D341Med (cell line): ENCODE data around the gene OXER1.

ENCODE experiments used
- DNase-seq: peaks from one replicate; pipeline ENCODE4 v3.0.0; 2012; ENCODE audit warnings: low spot score

OXER1 gene

DNA sequence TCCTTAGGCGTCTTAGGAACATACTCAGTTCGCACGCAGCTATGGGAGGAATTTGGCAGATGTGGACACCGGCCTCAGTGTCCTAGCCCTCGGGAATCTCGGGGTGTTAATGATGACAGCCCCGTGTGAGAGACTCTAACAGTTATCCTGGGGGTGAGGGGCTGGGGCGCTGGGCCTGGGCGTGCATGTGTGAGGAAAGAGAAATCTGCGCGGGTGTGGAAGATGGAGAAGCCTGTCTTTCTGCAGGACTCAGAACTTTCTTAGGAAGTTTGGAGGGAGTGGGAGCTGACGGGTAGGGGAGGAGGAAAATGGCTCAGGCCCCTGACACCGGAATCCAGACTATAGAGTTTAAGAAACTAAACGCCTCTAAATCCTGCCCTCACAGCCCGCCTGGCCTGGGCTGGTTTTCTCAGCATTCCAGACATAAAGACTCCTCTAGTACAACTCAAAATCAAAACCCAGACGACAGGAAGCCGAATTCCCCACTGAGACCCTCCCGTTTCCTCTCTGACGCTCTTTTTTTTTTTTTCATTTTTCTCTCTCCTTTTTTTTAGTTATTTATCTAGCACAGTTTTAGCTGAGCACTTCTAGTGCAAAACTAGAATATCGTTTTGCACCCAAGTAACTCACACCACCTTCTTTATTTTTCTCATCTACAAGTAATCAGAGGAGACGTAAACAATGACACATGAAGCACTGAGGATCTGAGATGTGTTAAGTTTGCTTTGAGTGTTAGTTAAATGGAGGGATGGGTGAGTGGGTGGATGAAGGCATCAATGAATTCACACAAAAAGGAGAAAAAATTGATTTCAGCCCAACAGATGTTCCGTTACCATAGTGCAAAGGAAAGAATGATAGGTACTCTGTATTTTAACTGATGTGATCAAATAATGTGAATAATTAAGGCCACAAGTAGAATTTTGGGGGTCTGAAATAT lies 29.7 kb upstream of the OXER1 start:
- DNase-seq = no peak

DNA sequence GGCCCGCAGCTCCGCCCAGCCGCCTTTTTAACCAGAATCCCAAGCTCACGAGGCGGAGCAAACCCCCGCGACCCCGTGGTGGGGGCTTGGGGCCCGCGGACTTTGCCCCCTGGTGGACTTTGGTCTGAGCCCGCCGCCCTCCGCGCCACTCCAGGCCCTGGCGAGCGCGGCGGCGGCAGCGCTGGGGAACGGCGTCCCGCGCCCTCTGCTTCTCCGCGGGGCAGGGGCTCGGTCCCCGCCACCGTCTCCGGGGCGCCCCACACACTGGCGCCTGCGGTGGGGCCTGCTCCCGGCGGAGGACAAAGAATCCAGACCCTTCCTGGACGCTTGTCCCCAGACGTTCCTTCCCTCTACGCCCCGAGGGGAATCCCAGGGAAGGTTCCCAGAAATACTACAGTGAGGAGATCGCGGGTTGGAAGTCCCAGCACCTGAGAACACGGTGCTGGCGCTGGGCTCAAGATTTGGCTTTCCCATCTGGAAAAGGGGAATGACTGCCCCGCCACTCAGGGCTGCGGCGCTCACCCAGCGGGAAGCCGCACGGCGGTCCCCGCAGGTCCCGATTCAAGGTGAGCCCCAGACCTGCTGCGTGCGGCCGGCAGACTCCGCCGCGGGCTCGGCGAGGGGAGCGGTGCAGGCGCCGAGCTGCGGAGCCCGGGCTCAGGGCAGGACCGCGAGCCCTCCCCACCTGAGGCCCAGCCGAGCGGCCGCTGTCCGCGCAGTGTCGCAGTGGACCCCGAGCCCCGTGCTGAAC lies 28.8 kb upstream of the OXER1 start, which contains the start of gene HAAO:
Gene HAAO (minus strand): TSS at position 1 of the 751 bp plus-strand sequence. CDS start 47 bp downstream, outside the sequence.
- no peak for DNase-seq

DNA sequence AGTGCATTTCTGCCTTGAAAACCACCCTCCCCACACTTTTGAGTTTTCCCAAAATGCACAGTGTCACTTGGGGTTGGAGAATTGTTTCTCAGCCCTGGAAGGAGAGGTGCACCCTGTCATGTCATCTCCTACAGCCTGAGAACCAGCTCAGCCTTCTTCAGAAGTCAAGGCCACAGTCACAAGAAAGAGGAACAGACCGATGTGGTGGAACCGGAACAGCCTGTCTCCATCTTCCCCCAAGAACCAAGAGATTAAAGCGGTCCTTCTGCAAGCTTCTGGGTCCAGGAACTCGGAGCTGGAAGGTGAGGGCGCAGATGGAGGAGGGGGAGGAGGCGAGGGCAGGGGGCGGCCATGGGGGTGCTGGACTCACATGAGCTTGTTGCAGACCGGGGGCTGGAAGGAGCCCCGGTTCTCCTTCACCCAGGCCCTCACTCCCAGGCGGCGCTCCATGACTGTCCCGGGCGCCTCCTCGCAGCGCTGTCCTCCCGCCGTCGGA lies 28.2 kb upstream of the OXER1 start:
- no peak for DNase-seq

DNA sequence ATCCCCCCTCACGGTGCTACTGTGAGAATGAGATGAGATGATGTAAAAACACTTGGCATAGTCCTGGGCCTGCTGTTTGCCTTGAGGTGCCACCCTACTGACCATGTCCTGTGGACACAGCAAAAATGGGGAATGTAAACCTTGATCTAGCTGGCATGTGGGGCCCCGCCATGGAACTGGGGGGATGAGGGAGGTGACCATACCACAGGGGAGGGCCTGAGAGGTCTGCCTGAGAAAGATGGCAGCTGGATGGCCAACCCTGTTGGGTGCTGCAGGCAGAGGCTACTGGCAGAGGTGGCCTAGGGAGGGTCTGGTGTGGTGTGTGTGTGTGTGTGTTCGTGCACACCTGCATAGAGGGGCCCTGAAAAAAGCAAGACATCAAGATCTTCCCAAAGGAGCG lies 27.7 kb upstream of the OXER1 start:
- DNase-seq = no peak

DNA sequence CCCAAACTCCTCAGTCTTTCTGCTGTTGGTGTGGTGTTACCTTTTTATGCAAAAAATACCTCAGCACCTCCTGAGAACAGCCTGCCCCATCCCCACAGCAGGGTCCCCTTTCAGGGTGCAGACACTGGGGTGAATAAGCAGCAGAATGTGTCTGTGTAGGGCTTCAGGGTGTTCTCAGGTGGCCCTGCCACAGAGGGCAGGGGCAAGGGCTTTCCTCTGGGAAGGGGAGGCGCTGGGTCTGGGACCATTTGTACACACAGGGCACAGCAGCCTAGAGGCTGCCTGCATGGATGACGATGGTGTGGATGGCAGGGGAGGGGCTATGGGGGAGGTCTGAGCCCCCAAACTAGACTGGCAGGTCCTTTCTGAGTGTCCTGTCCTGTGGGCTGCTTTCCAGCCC lies 25.8 kb upstream of the OXER1 start:
- DNase-seq = no peak

DNA sequence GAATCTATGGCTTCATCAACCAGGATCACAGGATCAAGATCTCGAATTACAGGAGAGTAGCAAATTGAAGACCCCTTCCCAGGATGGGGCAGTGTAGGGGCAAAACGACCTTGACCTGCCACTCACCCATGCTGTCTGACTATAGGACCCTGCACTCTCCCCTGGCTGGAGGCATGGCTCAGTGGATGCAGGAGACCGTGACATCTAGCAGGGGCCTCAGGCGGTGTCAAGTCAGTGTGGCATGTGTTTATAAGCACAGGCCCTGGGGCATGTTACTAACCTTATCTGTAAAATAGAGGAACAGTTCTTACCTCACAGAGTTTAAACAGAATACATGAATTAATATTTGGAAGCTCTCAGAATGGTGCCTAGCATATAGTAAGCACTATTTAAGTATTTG lies 24.9 kb upstream of the OXER1 start:
- no peak for DNase-seq

DNA sequence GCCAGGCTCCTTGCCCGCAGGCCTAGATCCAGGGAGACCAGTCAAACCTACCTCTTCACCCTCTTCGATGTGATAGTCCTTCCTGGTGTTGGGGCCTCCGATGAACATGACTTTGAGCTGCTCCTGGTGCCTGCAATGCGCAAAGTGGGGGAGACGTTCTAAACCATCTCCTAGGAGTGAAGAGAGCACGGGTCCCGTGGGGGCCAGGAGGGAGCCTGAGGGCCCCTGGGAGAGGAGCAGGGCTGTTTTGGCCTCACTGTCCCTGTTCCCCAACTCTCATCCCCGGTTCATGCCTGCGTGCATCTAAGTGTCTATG lies 24.5 kb upstream of the OXER1 start:
- DNase-seq = no peak

DNA sequence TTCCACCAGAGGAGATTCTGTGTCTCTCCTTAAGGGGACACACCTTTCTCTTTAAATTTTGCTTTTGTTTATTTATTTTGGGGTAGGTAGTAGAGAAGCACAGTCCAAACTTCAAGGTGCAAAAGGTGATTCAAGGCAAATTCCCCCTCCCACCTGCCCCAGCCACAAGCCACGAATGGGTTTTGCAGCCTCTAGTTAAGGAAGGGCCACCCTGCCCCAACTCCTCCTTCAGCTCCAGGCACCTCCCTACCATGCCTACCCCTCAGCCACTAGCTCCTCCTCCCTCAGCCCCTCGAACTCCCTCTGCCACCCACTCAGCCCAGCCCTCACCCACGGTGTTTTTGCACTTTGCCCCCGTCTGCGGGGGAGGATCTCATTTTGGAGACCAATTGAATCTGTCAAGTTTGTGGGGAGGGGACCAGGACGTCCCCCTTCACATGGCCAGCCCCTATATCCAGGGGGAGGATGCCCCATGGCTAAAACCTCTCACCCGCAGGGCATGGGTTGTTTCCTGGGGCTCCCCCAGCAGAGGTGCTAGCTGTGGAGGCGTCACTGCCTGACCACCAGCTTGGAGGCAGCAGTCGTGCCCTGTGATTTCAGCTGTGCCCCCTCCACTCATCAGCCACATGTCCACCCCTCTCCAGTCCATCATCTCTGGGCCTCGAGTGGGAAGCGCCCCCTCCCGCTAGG lies 24.0 kb upstream of the OXER1 start:
- DNase-seq = no peak

DNA sequence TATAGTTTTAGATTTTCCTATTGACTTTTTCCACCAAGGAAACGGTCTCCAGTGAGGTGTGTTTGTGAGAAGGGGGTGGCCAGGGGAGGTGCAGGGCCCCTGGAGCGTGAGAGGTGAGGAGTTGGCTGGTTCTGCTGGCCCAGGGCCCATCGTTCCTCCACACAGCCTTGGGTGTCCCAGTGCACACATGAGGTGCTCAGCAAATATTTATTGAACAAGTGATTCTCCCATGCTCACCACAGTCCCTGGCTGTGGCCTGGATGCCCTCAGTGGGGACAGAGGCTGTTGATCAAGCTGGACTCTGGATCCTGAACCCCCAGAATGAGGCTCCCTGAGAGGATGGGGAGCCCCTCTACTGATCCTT lies 23.5 kb upstream of the OXER1 start:
- no peak for DNase-seq

DNA sequence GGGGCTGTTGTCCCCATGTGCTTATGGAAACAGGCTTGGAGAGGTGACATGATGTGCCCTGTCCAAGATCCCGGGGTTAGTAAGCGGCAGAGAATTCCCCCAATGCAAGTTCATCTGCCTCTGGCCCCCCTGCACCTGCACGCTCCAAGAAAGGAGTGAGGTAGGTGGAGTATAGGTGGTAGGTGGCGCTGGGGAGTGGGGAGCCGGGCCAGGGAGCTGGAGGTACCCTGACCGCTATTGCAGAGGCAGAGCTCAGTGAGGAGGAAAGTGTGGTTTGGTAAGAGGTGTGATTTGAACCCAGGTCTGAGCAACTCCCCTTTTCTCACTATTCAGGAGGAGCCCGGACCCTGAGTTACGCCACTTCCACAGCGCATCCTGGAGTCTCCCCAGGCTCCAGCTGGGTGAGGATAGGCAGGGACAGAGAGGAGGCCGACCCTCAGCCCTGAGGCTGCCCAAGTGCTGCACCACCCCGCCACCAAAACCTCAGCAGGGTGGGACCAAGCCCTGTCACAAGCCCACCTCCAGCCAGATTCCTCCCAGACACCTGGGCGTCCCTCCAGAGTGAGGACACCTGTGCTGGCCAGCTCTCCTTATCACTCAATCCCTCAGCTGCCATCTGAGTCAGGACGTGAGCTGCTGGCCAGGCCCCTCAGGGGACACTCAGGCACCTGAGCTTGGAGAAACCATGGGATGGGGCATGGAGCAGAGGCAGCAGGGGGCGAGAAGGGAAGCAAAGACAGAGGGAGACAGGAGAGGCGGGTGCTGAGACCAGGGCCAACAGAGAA lies 22.8 kb upstream of the OXER1 start:
- DNase-seq = no peak

DNA sequence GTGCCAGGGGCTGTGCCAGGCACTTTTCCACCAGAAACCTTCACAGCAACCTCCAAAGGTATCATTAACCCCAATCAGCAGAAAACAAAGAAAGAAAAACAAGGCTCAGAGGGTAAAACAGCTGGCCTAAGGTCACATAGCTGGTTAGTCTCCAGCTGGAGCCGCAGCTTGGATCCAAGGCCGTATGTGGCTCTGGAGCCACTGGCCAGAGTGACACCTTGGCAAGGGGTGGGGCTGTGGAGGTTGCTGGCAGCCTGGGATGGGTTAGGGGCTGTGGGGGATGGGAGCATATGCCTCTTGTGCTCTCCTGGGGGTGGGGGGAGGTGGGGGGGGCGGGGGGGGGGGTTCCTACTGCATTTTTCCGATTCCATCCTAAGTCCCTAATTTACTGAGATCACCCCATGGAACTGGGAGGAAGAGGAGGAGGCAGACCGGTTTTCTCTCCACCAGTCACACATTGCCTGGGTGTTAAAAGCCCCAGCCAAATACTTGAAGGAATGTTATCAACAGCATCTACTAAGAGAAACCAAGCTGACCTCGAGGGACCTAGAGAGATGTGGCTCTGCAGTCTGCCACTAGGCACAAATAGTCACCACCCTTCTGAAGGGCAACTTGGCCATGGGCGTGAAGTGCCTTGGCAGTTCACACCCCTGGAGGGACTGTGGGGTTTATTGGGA lies 20.4 kb upstream of the OXER1 start:
- no peak for DNase-seq

DNA sequence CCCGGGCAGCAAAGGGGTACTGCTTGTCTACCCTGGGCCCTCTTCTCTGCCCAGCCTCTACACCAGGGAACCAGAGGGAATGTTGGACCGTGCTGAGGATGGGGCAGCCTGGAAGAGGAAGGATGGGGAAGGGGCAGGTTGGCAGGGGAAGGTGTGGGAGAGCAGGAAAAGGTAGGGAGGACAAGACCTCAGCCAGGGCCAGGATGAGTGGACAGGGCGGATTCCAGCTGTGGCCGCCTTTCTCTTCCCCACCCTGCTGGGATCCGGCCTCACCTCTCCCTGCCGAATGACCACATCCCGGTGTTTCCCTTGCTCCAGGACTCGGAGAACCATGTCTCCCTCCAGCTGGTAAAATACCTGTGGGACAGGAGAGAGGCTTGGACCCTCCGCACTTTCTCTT lies 19.6 kb upstream of the OXER1 start:
- no peak for DNase-seq

DNA sequence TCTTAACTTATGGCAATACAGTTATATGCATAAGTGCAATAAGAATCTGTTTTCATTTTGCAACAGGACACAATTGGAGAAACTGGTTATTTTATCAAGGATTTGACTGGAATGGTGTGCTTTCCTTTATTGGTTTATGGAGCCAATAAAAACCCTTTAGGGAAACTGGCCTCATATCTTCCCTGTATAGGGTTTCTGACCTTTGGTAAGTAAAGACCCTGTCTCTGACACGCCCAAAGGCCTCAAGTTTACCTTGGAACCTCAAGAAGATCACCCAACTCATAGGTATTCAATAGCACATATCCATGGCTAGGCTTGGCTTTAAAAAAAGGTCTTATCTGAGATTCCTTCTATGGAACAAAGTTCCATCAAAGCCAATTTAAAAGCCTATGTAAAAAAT lies 17.2 kb upstream of the OXER1 start:
- no peak for DNase-seq

DNA sequence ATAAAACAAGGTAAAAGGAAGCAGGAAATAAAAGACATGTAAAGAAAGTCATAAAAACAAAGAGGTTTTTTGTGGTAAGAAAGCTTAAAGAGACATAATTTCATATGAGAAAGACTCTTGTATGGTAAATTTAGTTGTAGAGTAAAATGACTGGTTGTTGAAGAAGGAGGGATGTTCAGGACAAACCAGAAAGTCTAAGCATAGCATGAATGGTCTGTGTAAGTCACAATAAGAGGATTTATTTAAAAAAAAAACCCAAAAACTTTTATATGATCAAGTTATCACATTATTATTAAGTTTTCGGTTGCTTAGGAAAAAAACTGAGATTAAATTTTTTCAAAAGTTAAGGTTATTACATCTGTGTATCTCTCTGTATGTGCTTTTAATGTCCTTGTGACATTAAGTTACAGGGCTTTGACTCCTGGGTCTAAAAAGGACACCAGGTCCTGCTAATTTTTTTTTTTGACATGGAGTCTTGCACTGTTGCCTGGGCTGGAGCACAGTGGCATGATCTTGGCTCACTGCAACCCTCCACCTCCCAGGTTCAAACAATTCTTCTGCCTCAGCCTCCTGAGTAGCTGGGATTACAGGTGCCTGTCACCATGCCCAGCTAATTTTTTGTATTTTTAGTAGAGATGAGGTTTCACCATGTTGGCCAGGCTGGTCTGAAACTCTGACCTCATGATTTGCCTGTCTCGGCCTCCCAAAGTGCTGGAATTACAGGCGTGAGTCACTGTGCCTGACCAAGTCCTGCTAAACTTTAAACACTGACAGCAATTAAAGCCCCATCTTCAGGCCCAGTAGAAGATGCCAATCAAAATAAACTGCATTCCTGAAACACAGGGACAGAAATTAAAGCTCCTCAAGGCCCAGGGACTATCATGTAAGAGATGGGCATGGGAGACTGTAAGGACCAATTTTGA lies 14.2 kb upstream of the OXER1 start:
- DNase-seq = no peak

DNA sequence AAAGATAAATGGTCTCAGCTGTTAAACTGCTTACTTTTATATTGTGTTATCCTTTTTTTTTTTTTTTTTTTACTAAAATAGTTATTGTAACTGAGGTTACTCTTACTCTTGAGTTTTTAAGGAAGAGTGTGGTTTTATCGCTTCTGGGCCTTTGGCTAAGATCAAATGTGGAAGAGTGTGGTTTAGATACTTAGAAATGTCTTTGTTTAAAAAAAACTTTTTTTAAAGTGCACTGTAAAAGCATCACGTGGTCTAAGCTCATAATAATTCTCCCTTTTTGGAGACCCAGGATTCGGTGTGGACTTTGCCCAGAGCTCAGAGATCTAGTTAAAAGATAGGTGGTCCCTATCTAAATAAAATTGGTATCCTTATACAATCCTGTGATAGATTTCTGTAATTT lies 11.9 kb upstream of the OXER1 start:
- DNase-seq = no peak

DNA sequence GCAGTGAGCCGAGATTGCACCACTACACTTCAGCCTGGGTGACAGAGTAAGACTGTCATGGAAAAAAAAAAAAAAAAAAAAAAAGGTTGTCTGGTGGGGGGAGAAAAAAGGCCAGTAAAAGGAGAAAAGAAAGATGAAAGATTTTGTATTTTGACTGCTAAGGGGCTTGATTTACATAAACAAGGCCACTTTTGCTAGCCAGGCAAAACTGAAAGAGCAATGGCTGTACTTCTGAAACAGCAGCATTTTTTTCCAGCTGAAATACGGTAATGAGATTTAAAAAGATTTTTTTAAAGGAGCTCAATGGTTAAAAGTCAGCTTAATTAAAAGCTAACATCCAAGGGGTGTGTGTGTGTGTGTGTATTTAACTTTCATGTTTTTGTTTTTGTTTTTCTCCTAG lies 11.3 kb upstream of the OXER1 start:
- DNase-seq = no peak

DNA sequence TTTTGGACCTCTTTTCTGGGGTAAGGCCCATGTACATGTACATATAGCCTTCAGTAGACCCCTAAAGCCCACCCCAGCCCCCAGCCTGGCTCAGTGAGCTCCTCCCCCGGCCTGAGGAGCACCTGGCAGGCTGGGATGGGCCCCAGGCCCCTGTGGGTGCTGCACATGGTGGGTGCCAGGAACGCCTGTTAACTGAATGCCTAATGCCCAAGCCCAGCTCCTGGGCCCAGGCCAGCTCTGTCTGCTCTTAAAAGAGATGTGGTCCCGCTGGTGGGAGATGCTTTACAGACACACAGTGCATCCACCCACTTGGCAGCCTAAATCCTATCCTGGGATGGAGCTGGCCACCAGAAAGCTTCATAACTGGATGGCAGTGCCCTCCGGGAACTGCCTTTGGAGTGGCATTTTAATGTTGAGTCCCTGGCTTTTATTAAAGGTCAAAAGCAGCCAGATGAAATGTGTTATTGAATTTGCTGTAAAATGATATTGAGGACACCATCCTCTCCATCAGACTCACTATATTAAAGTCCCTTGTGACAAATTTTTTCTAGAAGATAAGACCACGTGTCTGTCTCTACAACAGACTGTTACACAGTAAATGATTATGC lies 7.7 kb upstream of the OXER1 start:
- no peak for DNase-seq

DNA sequence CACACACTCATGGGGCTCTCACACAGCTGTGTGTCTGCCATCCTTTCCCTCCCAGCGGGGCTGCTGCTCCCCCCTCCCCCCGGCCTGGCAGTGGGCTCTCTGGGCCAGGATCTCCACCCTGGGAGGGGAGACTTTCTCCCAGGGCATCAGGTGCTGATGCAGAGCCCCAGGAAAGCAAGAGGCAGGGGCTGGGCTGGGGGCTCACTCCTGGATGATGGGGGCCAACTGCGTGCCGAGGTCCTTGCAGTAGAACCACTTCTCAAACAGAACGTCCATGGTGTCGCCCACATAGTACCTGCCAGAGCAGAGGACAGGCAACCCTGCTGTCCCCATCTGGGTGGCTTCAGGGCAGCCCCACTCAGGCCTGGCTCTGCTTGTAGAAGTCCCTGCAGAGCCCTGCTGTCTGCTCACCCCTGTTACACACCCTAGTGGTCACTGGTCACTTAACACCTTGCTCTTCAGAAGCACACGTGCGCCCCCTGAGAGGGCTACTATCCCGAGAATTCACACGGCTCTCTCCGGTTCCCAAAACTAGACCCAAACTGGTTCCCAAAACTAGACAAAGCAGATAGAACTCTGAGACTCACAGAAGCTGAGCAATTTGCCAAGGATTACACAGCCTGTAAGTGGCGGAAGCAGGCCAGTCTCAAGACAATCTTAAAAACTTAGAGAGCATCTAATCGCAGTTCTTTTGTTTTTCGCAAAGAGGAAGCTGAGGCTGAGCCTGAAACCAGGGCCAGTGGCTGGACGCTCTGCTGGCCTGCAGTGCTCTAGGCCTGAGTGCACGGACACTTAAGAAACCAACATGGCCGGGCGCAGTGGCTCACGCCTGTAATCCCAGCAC lies 6.6 kb upstream of the OXER1 start:
- DNase-seq = no peak
